Measurements from ENCODE around the gene ELAC2.

Gene ELAC2, protein sequence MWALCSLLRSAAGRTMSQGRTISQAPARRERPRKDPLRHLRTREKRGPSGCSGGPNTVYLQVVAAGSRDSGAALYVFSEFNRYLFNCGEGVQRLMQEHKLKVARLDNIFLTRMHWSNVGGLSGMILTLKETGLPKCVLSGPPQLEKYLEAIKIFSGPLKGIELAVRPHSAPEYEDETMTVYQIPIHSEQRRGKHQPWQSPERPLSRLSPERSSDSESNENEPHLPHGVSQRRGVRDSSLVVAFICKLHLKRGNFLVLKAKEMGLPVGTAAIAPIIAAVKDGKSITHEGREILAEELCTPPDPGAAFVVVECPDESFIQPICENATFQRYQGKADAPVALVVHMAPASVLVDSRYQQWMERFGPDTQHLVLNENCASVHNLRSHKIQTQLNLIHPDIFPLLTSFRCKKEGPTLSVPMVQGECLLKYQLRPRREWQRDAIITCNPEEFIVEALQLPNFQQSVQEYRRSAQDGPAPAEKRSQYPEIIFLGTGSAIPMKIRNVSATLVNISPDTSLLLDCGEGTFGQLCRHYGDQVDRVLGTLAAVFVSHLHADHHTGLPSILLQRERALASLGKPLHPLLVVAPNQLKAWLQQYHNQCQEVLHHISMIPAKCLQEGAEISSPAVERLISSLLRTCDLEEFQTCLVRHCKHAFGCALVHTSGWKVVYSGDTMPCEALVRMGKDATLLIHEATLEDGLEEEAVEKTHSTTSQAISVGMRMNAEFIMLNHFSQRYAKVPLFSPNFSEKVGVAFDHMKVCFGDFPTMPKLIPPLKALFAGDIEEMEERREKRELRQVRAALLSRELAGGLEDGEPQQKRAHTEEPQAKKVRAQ

DNA sequence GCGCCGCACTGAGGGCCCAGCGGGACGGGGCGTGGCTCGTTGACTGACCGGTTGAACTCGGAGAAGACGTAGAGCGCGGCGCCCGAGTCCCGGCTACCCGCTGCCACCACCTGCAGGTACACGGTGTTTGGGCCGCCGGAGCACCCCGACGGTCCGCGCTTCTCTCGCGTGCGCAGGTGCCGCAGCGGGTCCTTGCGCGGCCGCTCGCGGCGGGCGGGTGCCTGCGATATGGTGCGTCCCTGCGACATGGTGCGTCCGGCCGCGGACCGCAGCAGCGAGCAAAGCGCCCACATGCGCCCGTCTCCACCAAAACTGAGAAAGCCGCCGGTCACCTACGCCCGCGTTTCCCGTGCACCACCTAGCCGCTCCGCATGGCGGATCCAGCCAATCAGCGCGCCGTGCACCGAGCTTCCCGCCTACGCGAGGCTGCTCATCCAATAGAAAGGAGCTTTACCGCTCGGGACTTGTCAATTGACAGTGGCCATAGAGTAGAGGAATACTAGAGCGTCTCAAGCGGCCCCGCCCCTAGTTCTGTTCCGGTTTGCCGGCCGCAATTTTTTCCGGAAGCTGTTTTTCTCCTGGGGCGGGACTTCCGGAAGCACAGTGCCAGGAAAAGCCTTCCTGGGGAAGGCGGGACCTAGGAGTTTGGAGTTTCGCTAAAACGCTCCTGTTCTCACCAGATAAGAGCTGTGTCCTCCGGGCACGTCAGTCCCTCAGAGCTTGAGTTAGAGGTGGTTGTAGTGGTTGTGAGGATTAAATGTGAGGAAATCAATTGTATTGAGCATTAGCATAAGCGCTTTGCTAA lies at the start of gene ELAC2:
Gene ELAC2 (minus strand): TSS at position 373 of the 805 bp plus-strand sequence. CDS start 80 bp downstream, at position 293.
- peak; percentile 98 for DNase-seq (ENCODE audit: low read depth)

DNA sequence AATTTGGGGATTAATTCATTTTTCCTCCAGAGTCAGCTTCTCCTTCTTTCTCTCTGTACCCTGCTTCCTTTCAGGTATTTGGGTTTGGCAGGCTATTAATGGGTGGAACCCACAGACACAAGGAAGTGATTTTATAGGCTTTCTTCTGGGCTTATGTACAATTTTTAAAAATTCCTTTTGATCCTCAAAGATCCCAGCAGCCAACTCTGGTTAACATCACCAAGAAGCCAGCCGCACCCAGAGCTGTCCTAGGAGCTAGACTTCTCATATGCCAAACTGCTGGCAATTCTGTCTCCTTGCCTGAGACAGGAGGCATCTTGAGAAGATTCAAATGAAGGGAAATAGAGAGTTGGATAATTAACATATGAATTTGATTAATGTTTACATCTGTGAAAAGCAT lies 47.2 kb upstream of the ELAC2 start:
- DNase-seq (ENCODE audit: low read depth): no peak

DNA sequence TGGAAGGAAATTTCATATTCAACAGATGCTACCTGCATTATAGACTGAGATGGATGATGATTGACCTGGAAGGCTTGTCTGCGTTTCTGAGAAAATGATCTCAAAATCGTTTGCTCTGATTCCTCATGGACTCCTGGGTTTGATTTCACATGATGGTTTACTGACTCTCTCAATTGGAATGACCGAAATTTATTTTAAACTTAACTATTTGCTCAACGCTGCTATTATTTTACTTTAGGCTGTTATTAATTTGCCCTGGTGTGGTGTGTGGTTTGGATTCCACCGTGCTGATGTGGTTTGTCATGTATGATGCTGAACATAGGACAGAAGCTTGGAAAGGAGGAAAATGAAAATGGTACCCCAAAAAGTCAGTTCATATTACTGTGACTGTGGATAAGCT lies 37.3 kb upstream of the ELAC2 start:
- DNase-seq (ENCODE audit: low read depth): no peak

DNA sequence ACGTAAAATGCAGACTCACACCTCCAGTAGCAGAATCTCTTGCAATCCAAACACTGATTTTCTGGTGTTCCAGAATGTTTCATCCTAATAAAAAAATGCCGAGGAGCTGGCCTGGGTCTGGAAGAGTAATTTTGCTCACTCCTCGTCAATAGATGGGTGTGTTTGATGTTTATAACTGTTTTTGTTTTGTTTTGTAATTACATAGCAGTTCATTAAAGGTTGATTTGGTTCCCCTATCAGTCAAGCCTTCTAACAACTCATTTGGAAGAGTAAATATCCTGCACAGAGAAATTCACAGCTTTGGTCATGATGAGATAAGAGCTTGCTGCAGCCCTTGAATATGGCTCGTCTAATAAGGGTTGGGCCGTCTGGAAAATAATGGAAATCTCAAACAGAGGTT lies 36.8 kb upstream of the ELAC2 start:
- no peak for DNase-seq (ENCODE audit: low read depth)

DNA sequence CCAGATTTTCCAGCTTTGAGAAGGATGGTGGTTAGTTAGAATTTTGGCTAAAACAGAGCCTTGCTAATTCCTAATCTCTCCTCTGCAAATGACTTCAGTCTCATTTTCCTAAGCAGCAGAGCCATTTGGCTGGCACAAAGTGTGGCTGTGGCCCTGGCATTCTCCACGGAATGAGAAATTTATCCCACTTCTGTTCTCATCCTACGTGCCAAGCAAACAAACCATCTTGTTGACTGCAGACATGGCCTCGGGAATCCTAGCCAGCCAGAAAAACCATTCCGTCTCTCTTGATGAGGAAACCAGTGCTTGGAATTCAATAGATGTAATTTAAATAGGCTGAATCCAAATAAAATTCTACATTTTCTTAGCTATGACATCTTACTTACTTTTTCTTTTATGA lies 34.1 kb upstream of the ELAC2 start:
- DNase-seq (ENCODE audit: low read depth): no peak

DNA sequence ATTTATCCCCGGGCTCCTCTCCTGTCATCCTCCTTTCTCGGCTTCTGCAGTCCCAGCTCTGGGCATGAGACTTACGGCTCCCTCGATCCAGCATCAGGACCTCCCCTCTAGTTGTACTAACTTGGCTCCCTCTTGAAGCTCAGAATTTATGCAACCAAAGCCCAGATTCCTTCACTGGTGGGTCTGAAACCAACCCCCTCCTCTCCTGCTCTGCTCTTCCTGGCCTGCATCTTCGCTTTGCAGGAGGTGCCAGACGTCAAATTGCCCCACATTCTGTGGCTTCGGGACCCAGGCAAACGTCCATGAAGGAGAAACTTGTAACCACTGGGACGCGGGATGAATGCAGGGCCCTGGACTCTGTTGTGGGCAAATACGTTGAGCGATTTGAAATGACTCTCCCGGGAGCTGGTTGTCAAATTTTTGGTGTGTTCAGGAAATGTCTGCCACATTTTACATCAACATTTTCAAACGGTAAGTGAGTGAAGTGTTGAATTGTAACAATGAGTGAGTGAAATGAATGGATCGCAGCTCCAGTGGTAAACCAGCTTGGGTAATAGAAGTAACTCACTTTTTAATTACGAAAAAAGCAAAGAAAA lies 29.3 kb upstream of the ELAC2 start:
- no peak for DNase-seq (ENCODE audit: low read depth)

DNA sequence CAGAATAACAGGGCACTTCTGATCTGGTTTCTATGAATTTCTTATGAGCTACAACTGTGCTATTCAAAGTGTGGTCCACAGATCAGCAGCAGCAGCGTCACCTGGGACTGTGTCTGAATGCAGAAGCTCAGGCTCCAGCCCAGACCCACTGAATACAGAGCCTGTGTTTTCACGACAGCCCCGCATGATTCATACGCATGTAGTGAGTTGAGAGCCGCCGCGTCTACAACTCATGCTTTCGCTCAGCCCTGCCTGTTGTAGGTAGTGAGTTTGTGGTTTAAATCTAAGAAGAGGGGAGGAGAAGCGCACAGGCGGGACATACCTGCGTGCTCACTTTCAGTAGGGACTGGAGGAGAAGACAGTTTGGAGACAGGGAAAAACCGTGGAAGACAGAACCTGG lies 28.5 kb upstream of the ELAC2 start:
- no peak for DNase-seq (ENCODE audit: low read depth)

DNA sequence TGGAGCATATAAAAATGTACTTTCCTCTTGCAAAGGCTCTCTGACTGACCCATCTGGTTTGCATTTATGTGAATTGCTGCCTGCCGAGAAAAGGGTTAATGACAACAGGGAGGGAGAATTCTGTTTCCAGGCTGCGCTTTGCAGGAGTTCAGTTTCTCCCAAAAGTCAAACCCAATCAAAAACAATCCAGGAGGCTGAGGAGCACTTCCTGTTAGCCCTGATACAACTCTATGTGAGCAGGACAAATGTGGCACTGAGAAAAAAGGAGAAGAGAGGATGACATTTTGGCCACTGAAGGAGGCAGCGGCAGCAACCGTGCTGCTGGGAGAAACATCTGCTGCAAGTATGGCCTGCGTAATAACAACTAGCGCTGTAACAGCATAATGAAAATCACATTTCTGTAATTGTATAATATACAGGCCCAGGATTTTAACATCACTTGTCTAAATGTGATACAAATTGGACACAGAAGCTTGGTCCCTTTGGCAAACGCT lies 26.8 kb upstream of the ELAC2 start:
- no peak for DNase-seq (ENCODE audit: low read depth)

DNA sequence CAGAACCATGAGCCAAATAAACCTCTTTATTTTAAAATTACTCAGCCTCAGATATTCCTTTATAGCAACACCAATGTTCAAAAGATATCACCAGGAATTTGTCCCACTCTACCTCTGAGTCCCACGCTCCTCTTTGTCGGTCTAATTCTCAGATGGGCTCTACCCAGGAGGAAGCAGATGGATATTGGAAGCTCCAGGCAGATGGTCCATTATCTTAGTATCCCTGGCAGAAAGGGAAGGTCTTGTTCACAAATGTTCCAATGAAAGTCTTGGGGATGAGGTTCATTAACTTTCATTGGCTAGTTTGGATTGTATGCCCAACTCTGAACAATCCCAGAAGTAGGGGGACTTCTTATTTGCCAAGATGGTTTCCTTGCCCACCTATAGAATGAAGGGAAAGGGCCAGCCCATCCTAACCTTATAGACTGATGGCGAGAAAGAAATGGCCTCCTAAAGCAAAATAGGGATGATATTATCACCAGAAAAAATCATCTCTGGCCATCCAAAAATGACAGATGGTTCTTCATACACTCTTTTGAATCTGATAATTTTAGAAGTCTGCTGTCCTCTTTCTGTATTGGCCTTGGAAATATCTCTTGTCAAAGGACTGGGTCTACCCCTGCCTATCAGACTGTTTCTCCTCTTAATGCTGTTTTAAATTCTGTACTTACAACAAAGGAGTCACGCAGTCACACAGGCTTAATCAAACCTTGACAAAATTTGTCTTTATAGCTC lies 21.3 kb upstream of the ELAC2 start:
- no peak for DNase-seq (ENCODE audit: low read depth)

DNA sequence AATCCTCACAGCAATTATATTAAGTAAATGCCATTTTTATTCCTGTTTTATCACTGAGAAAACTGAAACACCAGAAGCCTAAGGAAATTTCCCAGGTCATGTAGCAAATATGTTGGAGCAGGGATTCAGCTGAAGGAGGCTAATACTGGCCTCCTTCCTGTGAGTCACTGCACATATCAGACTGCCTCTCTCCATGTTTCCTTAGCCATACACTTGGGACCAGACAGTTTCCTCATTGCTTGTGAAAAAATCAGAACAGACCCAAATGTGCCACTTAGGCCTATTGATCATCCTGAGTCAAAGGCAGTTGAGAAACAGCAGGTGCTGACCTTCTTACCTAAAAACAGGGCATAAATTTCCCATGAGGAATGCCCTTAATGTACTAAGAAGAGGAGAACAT lies 18.9 kb upstream of the ELAC2 start:
- DNase-seq (ENCODE audit: low read depth): no peak

DNA sequence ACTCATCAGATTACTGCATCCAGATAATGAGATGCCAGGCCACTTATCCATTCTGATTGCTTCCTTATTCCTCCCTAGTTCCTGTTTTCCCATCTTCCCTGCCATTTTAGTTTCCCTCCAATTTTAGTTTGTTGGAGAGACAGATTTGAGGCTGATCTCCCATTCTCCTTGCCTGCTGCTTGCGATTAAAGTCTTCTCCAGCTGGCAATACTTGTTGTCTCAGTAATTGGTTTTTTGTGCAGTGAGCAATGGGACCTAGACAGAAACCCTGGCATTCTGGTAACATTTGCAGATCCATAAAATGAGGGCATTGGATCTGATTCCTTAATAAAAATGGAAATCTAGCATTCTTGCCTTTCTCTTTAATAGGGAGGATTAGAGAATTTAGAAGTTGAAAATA lies 17.6 kb upstream of the ELAC2 start:
- DNase-seq (ENCODE audit: low read depth): no peak

DNA sequence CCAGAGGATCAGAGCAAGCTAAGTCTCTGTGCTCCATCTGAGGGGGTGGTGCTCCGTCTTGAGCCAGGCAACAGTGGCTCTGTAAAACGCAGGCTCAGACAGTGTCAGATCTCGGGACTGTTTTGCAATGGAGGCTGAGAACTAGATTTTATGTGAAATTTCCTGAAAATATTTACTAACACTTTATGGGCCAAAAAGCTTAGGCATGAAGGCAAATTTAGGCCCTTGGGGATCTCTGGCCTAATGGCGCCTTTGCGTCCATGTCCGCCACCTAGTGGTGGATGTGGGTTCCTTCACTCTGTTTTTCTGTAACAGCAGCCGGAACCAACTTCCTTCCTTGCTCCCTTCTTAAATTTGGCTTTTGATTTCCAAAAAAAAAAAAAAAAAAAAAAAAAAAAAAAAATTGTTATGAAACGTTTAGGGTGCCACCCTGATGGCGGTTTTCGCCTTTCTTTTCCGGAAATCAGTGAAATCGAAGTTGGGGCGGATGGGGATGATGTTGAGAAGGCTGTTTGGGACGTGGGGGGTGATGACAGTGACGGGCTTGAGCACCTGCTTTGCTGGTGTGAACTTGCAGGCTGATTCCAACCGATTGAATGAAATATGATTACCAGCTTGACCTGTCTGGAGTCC lies 14.0 kb upstream of the ELAC2 start:
- DNase-seq (ENCODE audit: low read depth): no peak

DNA sequence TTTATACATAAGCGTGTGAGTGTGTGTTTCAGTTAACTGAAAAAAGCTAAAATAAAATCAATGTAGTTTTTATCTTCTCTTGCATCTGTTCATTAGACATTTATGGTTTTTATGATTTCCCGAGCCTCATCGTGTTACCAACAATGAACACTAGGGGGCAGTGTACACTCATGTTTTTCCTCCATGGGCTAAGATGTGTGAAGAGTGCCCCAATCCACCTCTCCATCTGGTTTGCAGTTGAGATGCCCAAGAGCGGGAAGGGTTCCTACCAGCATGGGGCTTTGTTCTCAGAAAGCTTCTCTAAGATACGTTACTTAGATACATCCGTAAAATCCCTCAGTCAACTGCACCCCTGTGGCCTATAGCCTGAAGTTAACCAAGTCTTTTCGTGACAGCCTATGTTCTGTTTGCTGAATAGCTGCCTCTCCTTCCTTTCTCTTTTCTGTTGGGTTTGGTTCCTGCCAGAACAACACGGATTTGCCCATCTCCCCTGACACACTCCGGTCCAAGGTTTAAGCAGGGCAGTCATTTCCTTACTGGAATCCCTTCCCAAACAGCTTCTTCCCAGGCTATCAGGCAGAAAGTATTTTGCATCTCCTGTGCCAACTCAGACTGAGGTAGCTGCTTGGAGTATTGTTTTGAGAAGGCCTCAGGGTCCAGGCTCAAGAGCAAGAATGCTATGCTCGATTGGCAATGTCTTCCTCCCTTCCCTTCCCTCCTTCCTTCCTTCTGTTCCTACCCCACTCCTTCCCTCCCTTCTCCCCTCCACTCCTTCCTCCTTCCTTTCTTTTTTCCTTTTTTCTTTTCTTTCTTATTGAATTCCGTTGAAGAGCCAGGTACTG lies 12.9 kb upstream of the ELAC2 start:
- peak; percentile 34 for DNase-seq (ENCODE audit: low read depth)

DNA sequence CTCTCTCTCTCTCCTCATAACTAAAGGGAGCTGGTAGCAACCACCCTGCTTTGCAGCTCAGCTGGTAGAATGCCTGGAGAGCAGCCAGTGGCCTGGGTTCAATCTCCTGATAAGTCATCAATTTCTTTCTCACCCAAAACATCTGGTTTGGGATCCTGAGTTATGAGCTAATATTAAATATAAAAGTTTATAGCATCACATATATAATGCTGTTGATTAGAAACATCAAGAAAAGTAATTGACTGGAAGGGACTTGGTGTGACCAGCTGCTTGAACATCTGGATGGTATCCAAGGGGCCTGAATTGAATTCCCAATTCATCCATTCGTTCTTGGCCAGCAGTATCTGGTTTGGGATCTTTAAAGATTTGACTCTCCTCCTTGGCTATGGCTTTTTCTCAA lies 12.2 kb upstream of the ELAC2 start:
- DNase-seq (ENCODE audit: low read depth): no peak

DNA sequence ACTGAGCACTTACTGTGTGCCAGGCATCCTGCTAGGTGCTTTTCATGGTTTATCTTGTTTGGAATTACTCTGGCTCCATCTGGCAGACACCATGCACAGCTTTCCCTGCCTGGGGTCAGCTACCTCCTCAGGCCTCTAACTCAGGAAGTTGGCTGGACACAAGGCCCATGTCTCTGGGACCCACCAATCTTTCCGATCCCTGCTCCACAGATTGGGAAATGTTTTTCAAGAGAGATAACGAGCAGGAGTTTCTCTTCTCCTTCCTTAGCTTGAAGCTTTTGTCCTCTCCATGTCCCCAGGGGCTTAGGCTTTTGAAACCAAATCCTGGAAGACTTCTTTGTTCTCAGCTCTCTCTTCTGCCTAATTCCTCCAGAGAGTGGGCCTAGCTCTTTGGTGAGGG lies 11.5 kb upstream of the ELAC2 start:
- DNase-seq (ENCODE audit: low read depth): no peak

DNA sequence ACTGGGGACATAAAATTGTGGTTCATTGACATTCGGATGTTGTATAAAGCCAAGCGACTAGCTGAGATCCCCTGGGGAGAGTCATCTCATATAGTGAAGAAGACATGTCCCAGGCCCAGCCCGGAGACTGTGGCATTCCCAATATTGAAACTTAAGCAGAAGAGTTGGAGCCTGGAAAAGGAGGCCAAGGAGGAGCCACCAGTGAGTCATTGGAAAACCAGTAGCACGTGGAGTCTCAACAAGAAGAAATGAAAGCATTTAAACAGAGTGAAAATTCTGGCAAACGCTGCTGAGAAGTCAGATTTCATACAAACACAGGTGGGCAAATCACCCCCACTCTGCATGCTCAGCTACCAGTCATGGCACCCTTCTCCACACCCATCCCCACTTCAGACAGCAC lies 9.4 kb upstream of the ELAC2 start:
- DNase-seq (ENCODE audit: low read depth): no peak

DNA sequence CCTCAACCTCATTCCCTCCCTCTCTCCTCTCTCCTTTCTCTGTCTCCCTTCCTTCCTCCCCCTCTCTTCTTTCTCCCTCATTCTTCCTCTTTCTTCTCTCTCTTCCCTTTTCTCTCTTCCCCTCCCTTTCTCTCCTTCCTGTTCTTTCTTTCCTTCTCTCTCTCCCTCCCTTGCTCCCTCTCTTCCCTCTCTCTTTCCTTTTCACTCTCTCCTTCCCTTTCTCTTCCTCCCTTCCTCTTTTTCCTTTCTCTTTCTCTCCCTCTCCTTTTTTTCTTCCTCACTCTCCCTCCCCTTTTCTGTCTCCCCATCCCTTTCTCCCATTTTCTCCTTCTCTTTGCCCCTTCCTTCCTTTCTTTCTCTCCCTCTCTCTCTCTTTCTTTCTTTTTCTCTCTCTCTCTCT lies 7.9 kb upstream of the ELAC2 start:
- DNase-seq (ENCODE audit: low read depth): no peak

DNA sequence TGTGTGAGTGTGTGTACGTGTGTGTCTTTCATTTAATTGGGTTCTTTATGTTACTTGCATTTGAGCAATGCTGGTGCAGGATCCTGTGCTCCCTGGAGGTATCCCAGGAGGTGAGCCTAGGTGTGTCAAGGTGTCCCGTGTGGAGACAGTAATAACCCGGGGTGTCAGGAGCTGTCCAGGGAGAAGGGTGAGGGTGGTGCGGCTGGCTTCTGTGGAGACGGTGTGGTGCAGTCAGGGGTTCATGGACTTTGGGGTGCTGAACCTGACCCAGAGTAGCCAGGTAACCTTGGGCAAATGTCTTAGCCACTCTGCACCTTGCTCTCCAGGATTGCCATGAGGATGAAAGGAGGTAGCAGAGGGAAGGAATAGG lies 7.4 kb upstream of the ELAC2 start:
- DNase-seq (ENCODE audit: low read depth): no peak

DNA sequence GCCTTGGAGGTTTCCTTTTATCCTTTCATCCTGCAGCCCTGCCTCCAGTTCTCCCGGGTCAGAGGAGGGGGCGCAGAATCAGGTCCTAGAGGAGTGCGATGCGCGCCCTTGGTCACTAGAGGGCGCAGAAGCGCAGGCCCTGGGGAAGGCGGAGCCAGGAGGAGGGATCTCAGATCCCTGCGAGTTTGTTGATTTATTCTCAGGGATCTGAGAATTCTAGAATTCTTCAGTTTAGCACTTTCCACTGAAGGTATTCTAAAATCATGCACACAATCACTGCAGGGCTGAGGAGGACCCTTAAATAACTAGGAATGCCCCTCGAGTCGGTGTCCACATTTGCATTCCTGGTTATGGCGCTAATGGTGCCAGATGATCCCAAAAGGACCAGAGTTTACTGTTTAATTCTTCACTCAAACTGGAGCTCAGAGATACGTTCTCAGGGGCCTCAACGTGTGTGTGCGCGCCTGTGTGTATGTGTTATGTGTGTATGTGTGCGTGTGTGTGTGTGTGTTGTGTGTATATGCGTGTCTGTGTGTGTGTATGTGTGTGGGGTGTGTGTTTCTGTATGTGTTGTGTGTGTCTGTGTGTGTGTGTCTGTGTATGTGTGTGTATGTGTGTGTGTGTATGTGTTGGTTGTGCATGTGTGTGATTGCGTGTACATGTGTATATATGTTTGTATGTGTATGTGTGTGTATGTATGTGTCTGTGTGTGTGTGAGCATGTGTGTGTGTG lies 6.9 kb upstream of the ELAC2 start:
- DNase-seq (ENCODE audit: low read depth): peak; percentile 29

All from GM04504 (cell line).